GM12878 (cell line): ENCODE measurements around the gene GZMM.
"Not testable (repeated sequence)": the region's sequence is repeated elsewhere in the genome, so short reads cannot be mapped to it uniquely, and the experiment has no call there.

Experiments used
- BMI1 ChIP-seq: fragments of 450-650 bp; IDR thresholded peaks from 2 replicates; pipeline ENCODE4 v1.6.1; 2016; ENCODE audit warnings: mild to moderate bottlenecking, moderate library complexity, borderline replicate concordance
- CBX3 ChIP-seq: fragments of 200-600 bp; sonication (generic); IDR thresholded peaks from 2 replicates; pipeline ENCODE4 v1.6.1; 2016; ENCODE audit warnings: low read depth, borderline replicate concordance
- EGR1 ChIP-seq, 2 experiments: IDR thresholded peaks; 1 replicate in 1 of 2; 2 replicates in 1 of 2; pipeline ENCODE4 v1.6.1; 2011 to 2012; ENCODE audit warnings: low read depth in 2 of 2, low read length in 2 of 2, borderline replicate concordance in 1 of 2, mild to moderate bottlenecking in 1 of 2, moderate library complexity in 1 of 2
- POLR2A ChIP-seq: IDR thresholded peaks from 2 replicates; pipeline ENCODE4 v1.6.1; 2011; ENCODE audit warnings: low read depth, mild to moderate bottlenecking, low read length
- POLR2AphosphoS2 ChIP-seq: IDR thresholded peaks from 2 replicates; pipeline ENCODE4 v1.6.1; 2011; ENCODE audit warnings: low read depth, mild to moderate bottlenecking, low read length, improper control_type of control experiment, moderate library complexity
- RAD21 ChIP-seq: IDR thresholded peaks from 2 replicates; pipeline ENCODE4 v1.6.1; 2011; ENCODE audit warnings: mild to moderate bottlenecking, low read depth, low read length, moderate library complexity; ENCODE audit not compliant: insufficient read depth
- ZNF24 ChIP-seq: fragments of 450-650 bp; IDR thresholded peaks from 2 replicates; pipeline ENCODE4 v1.6.1; 2017; ENCODE audit warnings: antibody characterized with exemption, mild to moderate bottlenecking
- TF ChIP-seq, protein P1 (sequence below), 3 experiments: IDR thresholded peaks in 2 of 3; conservative IDR thresholded peaks in 1 of 3; 2 replicates each; pipeline ENCODE4 v1.5.1; 2011; ENCODE audit warnings: low read depth in 3 of 3, low read length in 3 of 3, mild to moderate bottlenecking in 3 of 3, control low read depth in 2 of 3, moderate library complexity in 2 of 3, inconsistent platforms in 1 of 3, mixed read lengths in 1 of 3; ENCODE audit not compliant: control insufficient read depth in 2 of 3, insufficient read depth in 1 of 3; ENCODE audit errors: extremely low read depth in 1 of 3
- TF ChIP-seq, protein P2 (sequence below): IDR thresholded peaks from 2 replicates; pipeline ENCODE4 v1.6.1; 2012; ENCODE audit warnings: low read depth, low read length, improper control_type of control experiment
- TF ChIP-seq, protein P3 (sequence below): IDR thresholded peaks from 2 replicates; pipeline ENCODE4 v1.6.1; 2012; ENCODE audit warnings: low read depth, low read length, improper control_type of control experiment
- TF ChIP-seq, protein P4 (sequence below): fragments of 450-650 bp; IDR thresholded peaks from 2 replicates; pipeline ENCODE4 v1.6.1; 2017; ENCODE audit warnings: mild to moderate bottlenecking

DNA sequence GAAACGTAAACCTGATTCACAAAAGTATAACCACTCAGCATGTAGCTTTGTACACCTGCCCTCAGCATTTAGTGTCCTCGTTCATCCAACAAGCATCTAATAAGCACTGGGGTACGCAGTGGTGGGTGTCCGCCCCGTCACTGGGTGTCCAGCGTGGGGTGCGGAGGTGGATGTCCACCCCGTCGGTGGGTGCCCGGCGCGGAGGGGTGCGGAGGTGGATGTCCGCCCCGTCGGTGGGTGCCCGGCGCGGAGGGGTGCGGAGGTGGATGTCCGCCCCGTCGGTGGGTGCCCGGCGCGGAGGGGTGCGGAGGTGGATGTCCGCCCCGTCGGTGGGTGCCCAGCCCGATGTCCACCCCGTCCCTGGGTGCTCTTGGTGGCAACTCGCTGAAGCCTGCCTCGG, 41.3 kb downstream of the GZMM start:
- TF ChIP-seq, protein P1, sequence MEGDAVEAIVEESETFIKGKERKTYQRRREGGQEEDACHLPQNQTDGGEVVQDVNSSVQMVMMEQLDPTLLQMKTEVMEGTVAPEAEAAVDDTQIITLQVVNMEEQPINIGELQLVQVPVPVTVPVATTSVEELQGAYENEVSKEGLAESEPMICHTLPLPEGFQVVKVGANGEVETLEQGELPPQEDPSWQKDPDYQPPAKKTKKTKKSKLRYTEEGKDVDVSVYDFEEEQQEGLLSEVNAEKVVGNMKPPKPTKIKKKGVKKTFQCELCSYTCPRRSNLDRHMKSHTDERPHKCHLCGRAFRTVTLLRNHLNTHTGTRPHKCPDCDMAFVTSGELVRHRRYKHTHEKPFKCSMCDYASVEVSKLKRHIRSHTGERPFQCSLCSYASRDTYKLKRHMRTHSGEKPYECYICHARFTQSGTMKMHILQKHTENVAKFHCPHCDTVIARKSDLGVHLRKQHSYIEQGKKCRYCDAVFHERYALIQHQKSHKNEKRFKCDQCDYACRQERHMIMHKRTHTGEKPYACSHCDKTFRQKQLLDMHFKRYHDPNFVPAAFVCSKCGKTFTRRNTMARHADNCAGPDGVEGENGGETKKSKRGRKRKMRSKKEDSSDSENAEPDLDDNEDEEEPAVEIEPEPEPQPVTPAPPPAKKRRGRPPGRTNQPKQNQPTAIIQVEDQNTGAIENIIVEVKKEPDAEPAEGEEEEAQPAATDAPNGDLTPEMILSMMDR (IDR thresholded peaks at IDR 0.05 in 2 of 3, conservative IDR thresholded peaks at IDR 0.05 in 1 of 3; ENCODE audit: control insufficient read depth in 2 of 3, extremely low read depth in 1 of 3, insufficient read depth in 1 of 3, low read depth in 3 of 3, low read length in 3 of 3) = not testable (repeated sequence)
- TF ChIP-seq EGR1 (IDR thresholded peaks at IDR 0.05; ENCODE audit: borderline replicate concordance in 1 of 2, low read depth in 2 of 2, low read length in 2 of 2); POLR2AphosphoS2; CBX3; RAD21; POLR2A; ZNF24; BMI1: not testable (repeated sequence)
- TF ChIP-seq, protein P2, sequence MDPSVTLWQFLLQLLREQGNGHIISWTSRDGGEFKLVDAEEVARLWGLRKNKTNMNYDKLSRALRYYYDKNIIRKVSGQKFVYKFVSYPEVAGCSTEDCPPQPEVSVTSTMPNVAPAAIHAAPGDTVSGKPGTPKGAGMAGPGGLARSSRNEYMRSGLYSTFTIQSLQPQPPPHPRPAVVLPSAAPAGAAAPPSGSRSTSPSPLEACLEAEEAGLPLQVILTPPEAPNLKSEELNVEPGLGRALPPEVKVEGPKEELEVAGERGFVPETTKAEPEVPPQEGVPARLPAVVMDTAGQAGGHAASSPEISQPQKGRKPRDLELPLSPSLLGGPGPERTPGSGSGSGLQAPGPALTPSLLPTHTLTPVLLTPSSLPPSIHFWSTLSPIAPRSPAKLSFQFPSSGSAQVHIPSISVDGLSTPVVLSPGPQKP = not testable (repeated sequence)
- TF ChIP-seq, protein P3, sequence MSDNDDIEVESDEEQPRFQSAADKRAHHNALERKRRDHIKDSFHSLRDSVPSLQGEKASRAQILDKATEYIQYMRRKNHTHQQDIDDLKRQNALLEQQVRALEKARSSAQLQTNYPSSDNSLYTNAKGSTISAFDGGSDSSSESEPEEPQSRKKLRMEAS = not testable (repeated sequence)
- TF ChIP-seq, protein P4, sequence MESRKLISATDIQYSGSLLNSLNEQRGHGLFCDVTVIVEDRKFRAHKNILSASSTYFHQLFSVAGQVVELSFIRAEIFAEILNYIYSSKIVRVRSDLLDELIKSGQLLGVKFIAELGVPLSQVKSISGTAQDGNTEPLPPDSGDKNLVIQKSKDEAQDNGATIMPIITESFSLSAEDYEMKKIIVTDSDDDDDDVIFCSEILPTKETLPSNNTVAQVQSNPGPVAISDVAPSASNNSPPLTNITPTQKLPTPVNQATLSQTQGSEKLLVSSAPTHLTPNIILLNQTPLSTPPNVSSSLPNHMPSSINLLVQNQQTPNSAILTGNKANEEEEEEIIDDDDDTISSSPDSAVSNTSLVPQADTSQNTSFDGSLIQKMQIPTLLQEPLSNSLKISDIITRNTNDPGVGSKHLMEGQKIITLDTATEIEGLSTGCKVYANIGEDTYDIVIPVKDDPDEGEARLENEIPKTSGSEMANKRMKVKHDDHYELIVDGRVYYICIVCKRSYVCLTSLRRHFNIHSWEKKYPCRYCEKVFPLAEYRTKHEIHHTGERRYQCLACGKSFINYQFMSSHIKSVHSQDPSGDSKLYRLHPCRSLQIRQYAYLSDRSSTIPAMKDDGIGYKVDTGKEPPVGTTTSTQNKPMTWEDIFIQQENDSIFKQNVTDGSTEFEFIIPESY = not testable (repeated sequence)
